HepG2 (cell line): ENCODE data around the gene SNX13. TPM values are rescaled to one million over a fixed set of nuclear protein-coding genes. Genes with fewer than 3 reads are reported as not detected.
A peak's percentile ranks its signal among the peaks of the same experiment; 100 is the strongest.

Source experiments
- DNMT3B ChIP-seq: conservative IDR thresholded peaks from 2 replicates; pipeline ENCODE4 v1.6.1; 2016; ENCODE audit warnings: missing biosample characterization, control low read depth
- DPF2 ChIP-seq: sonication (generic); formaldehyde crosslinking; IDR thresholded peaks from 2 replicates; pipeline ENCODE4 v1.4.0; 2020; ENCODE audit warnings: mild to moderate bottlenecking, low read depth, missing genetic modification reagents, borderline replicate concordance
- ETV5 ChIP-seq: IDR thresholded peaks from 2 replicates; pipeline ENCODE4 v1.6.1; 2018; ENCODE audit warnings: missing biosample characterization, missing genetic modification reagents, inconsistent platforms, borderline replicate concordance
- FOXO1 ChIP-seq: sonication (generic); formaldehyde crosslinking; IDR thresholded peaks from 2 replicates; pipeline ENCODE4 v1.4.0; 2020; ENCODE audit warnings: missing genetic modification reagents
- GATAD2A ChIP-seq: IDR thresholded peaks from 2 replicates; pipeline ENCODE4 v1.6.1; 2016
- HMG20A ChIP-seq: IDR thresholded peaks from 2 replicates; pipeline ENCODE4 v1.6.1; 2016; ENCODE audit warnings: borderline replicate concordance
- HOMEZ ChIP-seq: IDR thresholded peaks from 2 replicates; pipeline ENCODE4 v1.6.1; 2016; ENCODE audit warnings: low read depth
- IRF2 ChIP-seq: IDR thresholded peaks from 2 replicates; pipeline ENCODE4 v1.6.1; 2018; ENCODE audit warnings: missing genetic modification reagents, missing compliant biosample characterization
- MED1 ChIP-seq: sonication (generic); formaldehyde crosslinking; IDR thresholded peaks from 2 replicates; pipeline ENCODE4 v1.4.0; 2020; ENCODE audit warnings: missing genetic modification reagents
- NCOA2 ChIP-seq: sonication (generic); formaldehyde crosslinking; IDR thresholded peaks from 2 replicates; pipeline ENCODE4 v1.8.0; 2022; ENCODE audit warnings: inconsistent platforms
- NCOA5 ChIP-seq: sonication (generic); formaldehyde crosslinking; IDR thresholded peaks from 2 replicates; pipeline ENCODE4 v1.4.0; 2020; ENCODE audit warnings: missing genetic modification reagents
- PITX1 ChIP-seq: sonication (generic); formaldehyde crosslinking; IDR thresholded peaks from 2 replicates; pipeline ENCODE4 v1.5.1; 2020; ENCODE audit warnings: mild to moderate bottlenecking, missing genetic modification reagents
- PPARG ChIP-seq: conservative IDR thresholded peaks from 2 replicates; pipeline ENCODE4 v1.6.1; 2016; ENCODE audit warnings: missing biosample characterization, missing genetic modification reagents
- RARA ChIP-seq: IDR thresholded peaks from 2 replicates; pipeline ENCODE4 v1.6.1; 2016; ENCODE audit warnings: missing genetic modification reagents, missing compliant biosample characterization
- SIX4 ChIP-seq: sonication (generic); formaldehyde crosslinking; IDR thresholded peaks from 2 replicates; pipeline ENCODE4 v1.4.0; 2020; ENCODE audit warnings: missing genetic modification reagents
- SOX13 ChIP-seq, 3 experiments: fragments of 450-650 bp in 1 of 3; sonication (generic) in 1 of 3; formaldehyde crosslinking in 1 of 3; IDR thresholded peaks in 2 of 3; conservative IDR thresholded peaks in 1 of 3; 2 replicates each; pipeline versions ENCODE4 v1.5.0 to v1.6.1; 2016 to 2020; ENCODE audit warnings: antibody characterized with exemption in 1 of 3, mild to moderate bottlenecking in 1 of 3, missing compliant biosample characterization in 1 of 3, missing genetic modification reagents in 1 of 3, moderate library complexity in 1 of 3
- SOX6 ChIP-seq, 2 experiments: fragments of 450-650 bp in 1 of 2; sonication (generic) in 1 of 2; formaldehyde crosslinking in 1 of 2; IDR thresholded peaks; 2 replicates each; pipeline versions ENCODE4 v1.4.0 to v1.6.1; 2017 to 2020; ENCODE audit warnings: antibody characterized with exemption in 1 of 2, mild to moderate bottlenecking in 1 of 2, missing genetic modification reagents in 1 of 2
- TEAD2 ChIP-seq: sonication (generic); formaldehyde crosslinking; IDR thresholded peaks from 2 replicates; pipeline ENCODE4 v1.9.0; 2021; ENCODE audit warnings: missing genetic modification reagents
- THAP11 ChIP-seq: IDR thresholded peaks from 2 replicates; pipeline ENCODE4 v1.6.1; 2016; ENCODE audit warnings: missing biosample characterization, missing genetic modification reagents
- U2AF1 ChIP-seq: fragments of 200-400 bp; formaldehyde crosslinking; optimal IDR thresholded peaks from 2 replicates; pipeline ENCODE3; 2017; ENCODE audit warnings: mild to moderate bottlenecking, low read depth, low read length
- ZBTB21 ChIP-seq: sonication (generic); formaldehyde crosslinking; IDR thresholded peaks from 2 replicates; pipeline ENCODE4 v1.4.0; 2020; ENCODE audit warnings: missing genetic modification reagents
- ZMYM4 ChIP-seq: sonication (generic); formaldehyde crosslinking; IDR thresholded peaks from 2 replicates; pipeline ENCODE4 v1.8.1; 2023; ENCODE audit warnings: mild to moderate bottlenecking, missing genetic modification reagents
- ZNF136 ChIP-seq: sonication (generic); formaldehyde crosslinking; IDR thresholded peaks from 2 replicates; pipeline ENCODE4 v1.8.1; 2022; ENCODE audit warnings: low read depth, mild to moderate bottlenecking, moderate library complexity, missing genetic modification reagents
- ZNF18 ChIP-seq: sonication (generic); formaldehyde crosslinking; IDR thresholded peaks from 2 replicates; pipeline ENCODE4 v1.8.0; 2022; ENCODE audit warnings: mild to moderate bottlenecking, missing genetic modification reagents; ENCODE audit not compliant: insufficient replicate concordance
- ZNF331 ChIP-seq: sonication (generic); formaldehyde crosslinking; IDR thresholded peaks from 2 replicates; pipeline ENCODE4 v1.4.0; 2020; ENCODE audit warnings: missing genetic modification reagents
- ZNF33B ChIP-seq: sonication (generic); formaldehyde crosslinking; IDR thresholded peaks from 2 replicates; pipeline ENCODE4 v1.5.1; 2020; ENCODE audit warnings: mild to moderate bottlenecking, missing genetic modification reagents
- ZNF574 ChIP-seq: sonication (generic); formaldehyde crosslinking; IDR thresholded peaks from 2 replicates; pipeline ENCODE4 v1.4.0; 2020; ENCODE audit warnings: missing genetic modification reagents
- polyA plus RNA-seq, 8 experiments: library from polyadenylated mRNA; depleted of rRNA in 3 of 8; stranded (reverse) in 7 of 8; unstranded in 1 of 8; fragments of >200 nt; fragmentation: Illumina TruSeq in 4 of 8; extraction: Trizol in 4 of 8; gene quantifications; 2 replicates each; pipeline versions ENCODE4 v1.2.1 to v1.2.3, GENCODE V29; 2011 to 2016; ENCODE audit warnings: low read depth in 4 of 8, missing spikeins in 1 of 8, mixed read lengths in 1 of 8; ENCODE audit not compliant: insufficient read depth in 1 of 8
- total RNA-seq, 5 experiments: library from RNA; depleted of rRNA; stranded (reverse); fragments of >200 nt; fragmentation: Illumina TruSeq; extraction: Trizol; gene quantifications; 2 replicates each; pipeline ENCODE4 v1.2.3, GENCODE V29; 2016; ENCODE audit warnings: low read depth in 1 of 5

Gene SNX13
- total and polyA plus RNA-seq, 2 of the 13 experiments (the other 11 are each of a cell fraction or from before 2014, with no cell fraction given) = 14.3 to 32.3 TPM

- TF ChIP-seq FOXO1 (CRISPR knock-in tag) (peak; percentile 30; the same call in 1 of the 2 replicates), TEAD2 (CRISPR knock-in tag) (no peak), DNMT3B (CRISPR knock-in tag) (no peak), DPF2 (CRISPR knock-in tag) (peak; percentile 72), ZBTB21 (CRISPR knock-in tag) (peak; percentile 33; the same call in 1 of the 2 replicates), HOMEZ (CRISPR knock-in tag) (peak; percentile 90; the same call in 1 of the 2 replicates), ZMYM4 (CRISPR knock-in tag) (peak; percentile 69; the same call in 1 of the 2 replicates), THAP11 (CRISPR knock-in tag) (peak; percentile 39; the same call in 1 of the 2 replicates), ZNF574 (CRISPR knock-in tag) (0 out of 2 replicates have a peak, but pooled peaks have one; percentile 34), NCOA5 (no peak), PITX1 (CRISPR knock-in tag) (peak; percentile 55; the same call in 1 of the 2 replicates), ZNF331 (CRISPR knock-in tag) (peak; percentile 69; the same call in 1 of the 2 replicates), ZNF136 (CRISPR knock-in tag) (no peak), ZNF18 (CRISPR knock-in tag) (no peak), SOX13 (IDR thresholded peaks at IDR 0.05) (no peak), SOX13 (CRISPR knock-in tag; conservative IDR thresholded peaks at IDR 0.05 in 1 of 2, IDR thresholded peaks at IDR 0.05 in 1 of 2) (peak in 1 of 2 experiments; percentile 68; a peak in 2 of 4 replicates), U2AF1 (no peak), SIX4 (CRISPR knock-in tag) (0 out of 2 replicates have a peak, but pooled peaks have one; percentile 26), RARA (CRISPR knock-in tag) (peak; percentile 51), MED1 (CRISPR knock-in tag) (peak; percentile 70; the same call in 1 of the 2 replicates), NCOA2 (CRISPR knock-in tag) (peak; percentile 34; the same call in 1 of the 2 replicates), HMG20A (peak; percentile 83; the same call in 1 of the 2 replicates), IRF2 (CRISPR knock-in tag) (peak; percentile 73), GATAD2A (CRISPR knock-in tag) (peak; percentile 88), ETV5 (CRISPR knock-in tag) (peak; percentile 52; the same call in 1 of the 2 replicates), ZNF33B (CRISPR knock-in tag) (no peak), SOX6 (IDR thresholded peaks at IDR 0.05) (no peak), SOX6 (CRISPR knock-in tag; IDR thresholded peaks at IDR 0.05) (peak; percentile 58; the same call in 1 of the 2 replicates), PPARG (peak; percentile 41; the same call in 1 of the 2 replicates)
These were observed 125.0 kb downstream of the SNX13 start (continued) for GRCh38 chr7:17815318-17815717.
